Measurements from ENCODE around the gene NEK7. TPM values are rescaled to one million over a fixed set of nuclear protein-coding genes. Genes with fewer than 3 reads are reported as not detected.

Gene NEK7
- total RNA-seq, 1 donor from 2014 or later: 63.2 TPM

DNA sequence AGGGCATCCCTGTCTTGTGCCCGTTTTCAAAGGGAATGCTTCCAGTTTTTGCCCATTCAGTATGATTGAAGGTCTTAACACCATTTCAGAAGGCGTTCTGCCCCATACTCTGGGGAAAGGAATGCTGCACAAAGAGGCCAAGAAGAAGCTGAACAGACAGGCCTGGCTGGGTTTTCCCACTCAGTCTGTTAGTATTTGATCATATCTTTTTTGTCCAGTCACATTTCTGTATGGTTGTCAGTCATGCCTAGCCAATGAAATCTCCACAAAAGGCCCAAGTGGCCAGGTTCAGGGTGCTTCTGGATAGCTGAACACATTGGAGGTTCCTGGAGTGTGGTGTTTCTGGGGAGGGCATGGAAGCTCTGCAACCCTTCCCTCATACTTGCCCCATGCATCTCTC is 72.1 kb downstream of the NEK7 start:
- DNase-seq (ENCODE audit: low spot score in 2 of 2, unreplicated experiment in 2 of 2): no peak
- TF ChIP-seq CTCF (IDR thresholded peaks at IDR 0.05; ENCODE audit: unreplicated experiment): no peak
- Mint-ChIP-seq H3K36me3 (peaks cover 18% of the 10 kb centered on the region), H3K4me1 (peaks cover 25% of the 10 kb centered on the region), H3K27ac (peak overlapping the region; percentile 67), H3K27me3 (ENCODE audit: low read depth) (no peaks in the 10 kb centered on the region), H3K4me3 (no peak overlapping the region), H3K9me3 (peaks cover 14% of the 10 kb centered on the region)

DNA sequence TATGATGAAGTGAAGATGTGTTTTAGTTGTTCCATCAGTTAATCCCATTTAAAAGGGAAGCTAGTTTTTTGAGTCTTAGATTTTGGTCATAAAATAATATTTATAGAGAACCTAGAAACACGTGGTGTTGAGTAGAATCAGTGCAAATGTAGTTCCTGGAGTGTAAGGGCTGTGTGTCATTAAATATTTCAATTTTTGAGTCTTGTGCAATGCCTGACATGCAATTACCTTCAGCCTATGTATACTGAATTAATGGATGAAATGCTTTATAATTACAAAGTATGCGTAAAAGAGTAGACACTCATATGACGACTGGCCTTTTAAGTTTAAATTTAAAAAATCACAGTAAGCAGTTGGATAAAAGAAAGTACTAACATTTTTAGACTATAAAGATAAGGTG is 75.0 kb downstream of the NEK7 start:
- no peak for TF ChIP-seq CTCF (IDR thresholded peaks at IDR 0.05; ENCODE audit: unreplicated experiment)
- peaks cover 6% of the 10 kb centered on the region for H3K9me3 Mint-ChIP-seq
- H3K36me3 Mint-ChIP-seq: peaks cover 13% of the 10 kb centered on the region
- DNase-seq (ENCODE audit: low spot score in 2 of 2, unreplicated experiment in 2 of 2): no peak
- no peaks in the 10 kb centered on the region for H3K27me3 Mint-ChIP-seq (ENCODE audit: low read depth)
- peak overlapping the region; percentile 17 for H3K27ac Mint-ChIP-seq
- peaks cover 27% of the 10 kb centered on the region for H3K4me1 Mint-ChIP-seq
- H3K4me3 Mint-ChIP-seq: no peak overlapping the region

GRCh38 chr1:198232378-198232777 is 75.6 kb downstream of the NEK7 start:
- peaks cover 6% of the 10 kb centered on the region for H3K9me3 Mint-ChIP-seq
- H3K27me3 Mint-ChIP-seq (ENCODE audit: low read depth): no peaks in the 10 kb centered on the region
- H3K36me3 Mint-ChIP-seq: peaks cover 12% of the 10 kb centered on the region
- TF ChIP-seq CTCF (IDR thresholded peaks at IDR 0.05; ENCODE audit: unreplicated experiment): no peak
- no peak overlapping the region for H3K4me3 Mint-ChIP-seq
- no peak for DNase-seq (ENCODE audit: low spot score in 2 of 2, unreplicated experiment in 2 of 2)
- H3K27ac Mint-ChIP-seq: peak overlapping the region; percentile 17
- peaks cover 27% of the 10 kb centered on the region for H3K4me1 Mint-ChIP-seq

- Mint-ChIP-seq H3K4me1 (peaks cover 27% of the 10 kb centered on the region), H3K36me3 (peaks cover 11% of the 10 kb centered on the region), H3K4me3 (no peak overlapping the region), H3K27me3 (ENCODE audit: low read depth) (no peaks in the 10 kb centered on the region), H3K9me3 (peaks cover 6% of the 10 kb centered on the region), H3K27ac (peak overlapping the region; percentile 23)
- DNase-seq (ENCODE audit: low spot score in 2 of 2, unreplicated experiment in 2 of 2): no peak
- no peak for TF ChIP-seq CTCF (IDR thresholded peaks at IDR 0.05; ENCODE audit: unreplicated experiment)
Observed at GRCh38 chr1:198232940-198233675, 76.3 kb downstream of the NEK7 start.

DNA sequence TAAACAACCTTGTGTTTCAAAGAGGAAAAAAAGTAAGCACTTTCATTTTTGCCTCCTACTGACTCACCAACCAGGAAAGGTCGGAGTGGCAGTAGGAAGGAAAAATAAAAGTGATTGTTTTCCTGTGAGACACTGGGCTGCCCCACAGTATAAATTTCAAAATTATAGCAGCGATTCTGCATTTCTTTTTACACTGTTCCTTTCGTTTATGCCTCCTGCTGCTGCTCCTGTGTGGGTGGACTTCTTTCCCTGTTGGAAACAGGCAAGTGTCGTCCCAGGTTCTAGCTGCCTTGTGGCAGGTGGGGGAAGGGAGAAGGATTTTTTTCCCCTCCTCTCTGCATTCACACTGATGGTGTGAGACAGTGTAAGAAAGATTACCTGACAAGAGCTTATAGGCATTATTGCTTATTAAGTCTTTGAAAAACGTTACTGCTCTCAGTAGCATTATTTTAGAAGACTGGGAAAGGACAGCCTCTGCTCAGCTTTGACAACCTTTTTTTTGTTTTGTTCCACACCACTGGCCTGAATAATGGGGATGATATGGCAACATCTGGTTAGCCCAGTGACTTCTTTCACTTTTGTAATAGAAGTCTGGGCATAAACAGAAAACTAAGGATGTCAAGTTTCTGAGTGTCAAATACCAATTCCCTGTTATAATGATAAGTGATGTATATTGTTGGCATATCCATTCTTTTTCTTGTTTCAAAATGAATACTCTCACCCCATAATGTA is 77.9 kb downstream of the NEK7 start:
- no peak for TF ChIP-seq CTCF (IDR thresholded peaks at IDR 0.05; ENCODE audit: unreplicated experiment)
- peaks cover 18% of the 10 kb centered on the region for H3K4me1 Mint-ChIP-seq
- peaks cover 8% of the 10 kb centered on the region for H3K36me3 Mint-ChIP-seq
- no peak overlapping the region for H3K4me3 Mint-ChIP-seq
- peaks cover 6% of the 10 kb centered on the region for H3K9me3 Mint-ChIP-seq
- no peak for DNase-seq (ENCODE audit: low spot score in 2 of 2, unreplicated experiment in 2 of 2)
- peak overlapping the region; percentile 51 for H3K27ac Mint-ChIP-seq
- no peaks in the 10 kb centered on the region for H3K27me3 Mint-ChIP-seq (ENCODE audit: low read depth)

Measured in mesothelial cell of epicardium (in vitro differentiated cells).